HG03175 (cell line): Measurements from ENCODE around the gene TPX2.

Source experiments
- ATAC-seq: cut with Tn5 transposase; IDR thresholded peaks from one replicate; pipeline ENCODE4 v1.9.1; 2021; ENCODE audit warnings: mild to moderate bottlenecking, moderate library complexity; ENCODE audit not compliant: unreplicated experiment

The TPX2 gene, protein sequence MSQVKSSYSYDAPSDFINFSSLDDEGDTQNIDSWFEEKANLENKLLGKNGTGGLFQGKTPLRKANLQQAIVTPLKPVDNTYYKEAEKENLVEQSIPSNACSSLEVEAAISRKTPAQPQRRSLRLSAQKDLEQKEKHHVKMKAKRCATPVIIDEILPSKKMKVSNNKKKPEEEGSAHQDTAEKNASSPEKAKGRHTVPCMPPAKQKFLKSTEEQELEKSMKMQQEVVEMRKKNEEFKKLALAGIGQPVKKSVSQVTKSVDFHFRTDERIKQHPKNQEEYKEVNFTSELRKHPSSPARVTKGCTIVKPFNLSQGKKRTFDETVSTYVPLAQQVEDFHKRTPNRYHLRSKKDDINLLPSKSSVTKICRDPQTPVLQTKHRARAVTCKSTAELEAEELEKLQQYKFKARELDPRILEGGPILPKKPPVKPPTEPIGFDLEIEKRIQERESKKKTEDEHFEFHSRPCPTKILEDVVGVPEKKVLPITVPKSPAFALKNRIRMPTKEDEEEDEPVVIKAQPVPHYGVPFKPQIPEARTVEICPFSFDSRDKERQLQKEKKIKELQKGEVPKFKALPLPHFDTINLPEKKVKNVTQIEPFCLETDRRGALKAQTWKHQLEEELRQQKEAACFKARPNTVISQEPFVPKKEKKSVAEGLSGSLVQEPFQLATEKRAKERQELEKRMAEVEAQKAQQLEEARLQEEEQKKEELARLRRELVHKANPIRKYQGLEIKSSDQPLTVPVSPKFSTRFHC

DNA sequence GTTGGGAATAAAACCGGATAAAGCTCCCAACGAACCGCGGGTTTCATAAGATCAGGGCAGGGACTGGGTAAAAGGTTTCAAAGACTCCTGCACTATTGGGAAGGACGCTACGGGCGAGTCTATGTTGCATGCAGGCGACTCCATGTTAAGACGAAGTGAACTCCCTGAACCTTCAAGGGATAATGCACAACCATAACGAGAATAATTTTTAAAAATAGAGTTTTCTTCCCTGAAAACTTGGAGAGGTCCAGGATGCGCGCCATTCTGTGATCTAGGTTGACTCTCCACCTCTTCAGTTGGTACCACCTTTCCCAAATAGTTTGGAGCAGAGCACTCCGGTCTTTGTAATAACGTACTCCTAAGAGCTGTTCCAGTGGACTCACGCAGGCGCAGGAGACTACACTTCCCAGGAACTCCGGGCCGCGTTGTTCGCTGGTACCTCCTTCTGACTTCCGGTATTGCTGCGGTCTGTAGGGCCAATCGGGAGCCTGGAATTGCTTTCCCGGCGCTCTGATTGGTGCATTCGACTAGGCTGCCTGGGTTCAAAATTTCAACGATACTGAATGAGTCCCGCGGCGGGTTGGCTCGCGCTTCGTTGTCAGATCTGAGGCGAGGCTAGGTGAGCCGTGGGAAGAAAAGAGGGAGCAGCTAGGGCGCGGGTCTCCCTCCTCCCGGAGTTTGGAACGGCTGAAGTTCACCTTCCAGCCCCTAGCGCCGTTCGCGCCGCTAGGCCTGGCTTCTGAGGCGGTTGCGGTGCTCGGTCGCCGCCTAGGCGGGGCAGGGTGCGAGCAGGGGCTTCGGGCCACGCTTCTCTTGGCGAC lies at the start of gene TPX2:
TPX2 (plus strand) TSS at position 562 of the 821 bp plus-strand sequence. CDS start 18,187 bp downstream, outside the sequence.
- ATAC-seq = peak; percentile 98

DNA sequence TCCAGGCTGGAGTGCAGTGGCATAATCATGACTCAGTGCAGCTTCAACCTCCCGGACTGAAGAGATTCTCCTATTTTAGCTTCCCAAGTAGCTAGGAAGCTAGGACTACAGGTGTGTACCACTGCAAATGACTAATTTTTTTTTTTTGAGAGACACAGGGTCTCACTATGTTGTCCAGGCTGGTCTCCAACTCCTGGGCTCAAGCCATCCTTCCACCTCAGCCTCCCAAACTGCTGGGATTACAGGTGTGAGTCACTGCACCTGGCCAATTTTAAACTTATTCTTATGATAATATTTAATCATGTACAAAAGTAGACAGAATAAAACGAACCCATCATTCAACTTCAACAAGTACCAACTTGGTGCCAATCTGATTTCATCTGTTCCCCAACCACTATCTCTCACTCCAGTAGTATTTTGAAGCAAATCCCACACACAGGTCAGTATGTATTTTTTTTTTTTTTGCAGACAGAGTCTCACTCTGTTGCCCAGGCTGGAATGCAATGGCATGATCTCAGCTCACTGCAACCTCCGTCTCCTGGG lies 48.9 kb upstream of the TPX2 start:
- no peak for ATAC-seq

DNA sequence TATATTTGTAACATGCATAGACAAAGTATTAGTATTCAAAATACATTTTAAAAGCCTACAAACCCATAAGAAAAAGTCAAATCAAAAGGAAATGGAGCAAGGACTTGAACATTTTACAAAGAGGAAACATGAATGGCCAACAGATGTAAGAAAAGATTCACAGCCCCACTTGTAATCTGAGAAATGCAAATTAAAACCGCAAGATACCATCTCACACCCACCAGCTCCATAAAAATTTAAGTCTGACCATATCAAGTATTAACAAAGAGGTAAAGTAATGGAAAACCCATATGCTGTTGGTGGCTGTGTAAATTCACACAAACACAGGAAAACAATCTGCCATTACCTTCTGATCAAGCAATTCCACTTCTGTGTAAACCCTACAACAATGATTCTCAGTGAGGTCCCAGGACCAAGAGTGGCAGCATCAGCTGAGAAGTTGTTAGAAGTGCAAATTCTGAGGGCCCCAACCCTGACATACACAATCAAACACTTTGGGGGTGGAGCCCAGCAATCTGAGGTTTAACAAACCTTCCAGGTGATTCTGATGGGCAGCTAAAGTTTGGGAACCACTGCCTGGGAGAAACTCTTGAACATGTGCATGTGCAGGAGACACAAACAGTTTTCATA lies 47.3 kb upstream of the TPX2 start:
- peak; percentile 69 for ATAC-seq

DNA sequence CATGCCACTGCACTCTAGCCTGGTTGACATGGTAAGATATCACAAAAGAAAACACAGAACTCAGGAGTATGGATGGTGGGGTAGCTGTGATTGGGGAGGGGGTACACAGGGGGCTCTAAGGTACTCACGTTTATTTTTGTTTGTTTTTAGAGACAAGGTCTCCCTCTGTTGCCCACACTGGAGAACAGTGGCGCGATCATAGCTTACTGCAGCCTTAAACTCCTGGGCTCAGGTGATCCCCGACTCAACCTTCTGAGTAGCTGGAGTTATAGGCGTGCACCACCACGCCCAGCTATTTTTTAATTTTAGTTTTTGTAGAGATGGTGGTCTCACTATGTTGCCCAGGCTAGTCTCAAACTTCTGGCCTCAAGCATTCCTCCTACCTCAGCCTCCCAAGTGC lies 45.7 kb upstream of the TPX2 start:
- ATAC-seq = no peak

GRCh38 chr20:31693987-31694661 lies 45.0 kb upstream of the TPX2 start:
- no peak for ATAC-seq

- ATAC-seq = no peak
These were observed 44.1 kb upstream of the TPX2 start for GRCh38 chr20:31694842-31695593.

DNA sequence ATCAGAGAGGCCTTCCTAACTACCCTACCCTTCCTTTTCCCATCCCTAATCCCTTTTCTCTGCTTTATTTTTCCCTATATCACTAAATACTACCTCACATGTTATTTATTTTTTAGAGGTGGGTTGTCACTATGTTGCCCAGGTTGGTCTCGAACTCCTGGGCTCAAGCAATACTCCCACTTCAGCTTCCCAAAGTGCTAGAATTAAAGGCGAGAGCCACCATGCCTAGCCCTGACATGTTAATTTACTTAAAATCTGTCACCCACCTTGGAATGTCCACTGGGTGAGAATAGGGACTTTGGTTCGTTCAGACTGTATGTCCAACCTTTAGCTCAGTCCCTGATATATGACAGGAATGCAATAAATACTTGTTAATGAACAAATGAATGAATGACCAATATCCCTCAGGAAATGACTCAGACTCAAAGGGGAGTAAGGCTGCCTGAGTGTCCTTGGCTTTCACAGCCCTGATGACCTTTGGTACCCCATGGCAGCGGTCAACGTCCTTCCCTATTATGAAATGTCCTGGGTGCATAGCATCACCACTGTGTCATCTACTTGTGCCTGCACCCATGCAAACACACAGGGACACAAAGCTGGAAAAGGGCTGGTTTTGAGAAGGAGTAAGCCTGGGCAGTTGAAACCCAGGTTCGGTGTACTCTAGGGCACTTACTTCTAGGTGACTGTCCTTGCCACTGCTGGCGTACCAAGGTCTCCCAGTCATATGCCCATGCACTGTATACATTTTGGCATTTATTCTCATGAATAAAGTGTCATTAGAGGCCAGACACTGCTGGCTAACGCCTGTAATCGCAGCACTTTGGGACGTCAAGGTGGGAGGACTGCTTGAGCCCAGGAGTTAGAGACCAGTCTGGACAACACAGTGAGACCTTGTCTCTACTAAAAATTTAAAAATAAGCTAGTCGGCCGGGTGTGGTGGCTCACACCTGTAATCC lies 43.0 kb upstream of the TPX2 start:
- ATAC-seq = no peak

- no peak for ATAC-seq
These were observed 40.8 kb upstream of the TPX2 start for GRCh38 chr20:31698243-31698802.

- peak; percentile 96 for ATAC-seq
These were observed 40.0 kb upstream of the TPX2 start for GRCh38 chr20:31698803-31699718.

DNA sequence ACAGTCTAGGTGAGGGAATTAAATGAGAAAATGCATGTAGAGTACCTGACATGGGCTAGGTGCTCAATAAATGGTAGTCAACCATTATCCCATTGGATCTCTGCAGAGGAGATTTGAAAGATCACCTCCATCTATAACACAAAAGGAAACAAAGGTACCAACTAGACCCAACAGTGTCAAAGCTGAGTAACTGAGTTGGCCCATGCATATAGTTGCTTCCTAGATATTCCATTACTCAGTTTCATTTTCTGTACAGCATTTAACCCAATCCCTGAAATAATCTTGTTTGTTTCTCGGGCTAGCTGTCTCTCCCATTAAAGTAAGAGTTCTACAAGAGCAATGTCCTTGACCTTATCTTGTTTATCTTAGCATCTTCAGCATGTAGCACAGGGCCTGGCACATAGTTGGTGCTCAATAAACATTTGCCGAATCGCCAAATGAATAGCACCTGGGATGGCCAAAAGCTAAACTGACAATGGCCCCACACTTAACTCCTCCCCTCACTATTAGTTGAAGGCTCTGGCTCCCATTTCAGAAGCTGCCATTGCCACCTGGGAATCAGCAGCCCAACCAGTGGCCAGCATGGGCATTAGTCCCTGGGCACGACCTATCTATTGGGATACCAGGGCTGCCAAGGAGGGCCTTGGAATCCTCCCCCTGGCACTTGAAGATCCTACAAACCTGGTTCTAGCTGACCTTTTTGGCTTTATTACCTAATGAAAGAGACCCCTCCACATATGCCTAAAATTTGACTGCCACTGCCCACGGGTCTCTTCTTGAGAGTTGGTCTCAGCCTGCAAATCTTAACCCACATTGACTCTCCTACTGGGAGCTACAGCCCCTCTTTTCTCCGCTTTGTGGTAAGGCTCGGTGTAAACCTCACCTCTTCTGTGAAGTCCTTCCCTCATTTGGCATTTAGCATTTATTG lies 39.0 kb upstream of the TPX2 start:
- ATAC-seq = no peak

GRCh38 chr20:31700747-31701146 lies 38.3 kb upstream of the TPX2 start:
- no peak for ATAC-seq

GRCh38 chr20:31701591-31701990 lies 37.5 kb upstream of the TPX2 start:
- no peak for ATAC-seq

GRCh38 chr20:31704225-31705119 lies 34.6 kb upstream of the TPX2 start:
- no peak for ATAC-seq

DNA sequence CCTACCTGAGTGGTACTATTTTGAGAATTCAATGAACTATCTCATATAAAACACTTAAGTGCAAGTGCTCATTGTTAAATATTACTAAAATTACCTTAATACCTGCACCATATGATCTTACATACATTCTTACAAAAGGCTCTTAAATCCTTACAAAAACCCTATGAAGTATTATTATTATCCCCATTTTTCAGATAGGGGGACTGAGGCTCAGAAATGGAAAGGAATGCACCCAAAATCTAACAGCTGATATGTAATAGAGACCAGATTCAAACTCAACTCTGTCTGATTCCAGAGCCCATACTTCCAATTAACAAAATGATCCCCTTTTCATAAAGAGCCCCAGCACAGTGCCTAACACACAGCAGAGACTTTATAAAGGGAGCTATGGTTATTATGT lies 33.9 kb upstream of the TPX2 start:
- no peak for ATAC-seq
